HG02870 (cell line): ENCODE data around the gene GCK.

ENCODE experiments used
- ATAC-seq: cut with Tn5 transposase; IDR thresholded peaks from one replicate; pipeline ENCODE4 v1.9.1; 2021; ENCODE audit warnings: mild to moderate bottlenecking, moderate library complexity; ENCODE audit not compliant: unreplicated experiment

The GCK gene

DNA sequence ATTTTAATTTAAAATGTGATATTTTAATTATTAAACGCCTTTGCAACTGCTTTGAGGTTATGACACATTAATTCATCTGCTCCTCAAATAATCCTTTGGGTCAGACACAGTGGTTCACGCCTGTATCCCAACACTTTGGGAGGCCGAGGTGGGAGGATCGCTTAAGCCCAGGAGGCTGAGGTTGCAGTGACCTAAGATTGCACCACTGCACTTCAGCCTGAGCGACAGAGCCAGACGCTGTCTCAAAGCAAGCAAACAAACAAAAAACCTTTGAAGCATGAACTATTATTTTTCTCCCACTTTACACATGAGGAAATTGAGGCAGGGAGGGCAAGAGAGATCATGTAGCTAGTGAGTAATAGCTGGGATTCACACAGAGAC is 64.4 kb downstream of the GCK start:
- ATAC-seq = no peak

DNA sequence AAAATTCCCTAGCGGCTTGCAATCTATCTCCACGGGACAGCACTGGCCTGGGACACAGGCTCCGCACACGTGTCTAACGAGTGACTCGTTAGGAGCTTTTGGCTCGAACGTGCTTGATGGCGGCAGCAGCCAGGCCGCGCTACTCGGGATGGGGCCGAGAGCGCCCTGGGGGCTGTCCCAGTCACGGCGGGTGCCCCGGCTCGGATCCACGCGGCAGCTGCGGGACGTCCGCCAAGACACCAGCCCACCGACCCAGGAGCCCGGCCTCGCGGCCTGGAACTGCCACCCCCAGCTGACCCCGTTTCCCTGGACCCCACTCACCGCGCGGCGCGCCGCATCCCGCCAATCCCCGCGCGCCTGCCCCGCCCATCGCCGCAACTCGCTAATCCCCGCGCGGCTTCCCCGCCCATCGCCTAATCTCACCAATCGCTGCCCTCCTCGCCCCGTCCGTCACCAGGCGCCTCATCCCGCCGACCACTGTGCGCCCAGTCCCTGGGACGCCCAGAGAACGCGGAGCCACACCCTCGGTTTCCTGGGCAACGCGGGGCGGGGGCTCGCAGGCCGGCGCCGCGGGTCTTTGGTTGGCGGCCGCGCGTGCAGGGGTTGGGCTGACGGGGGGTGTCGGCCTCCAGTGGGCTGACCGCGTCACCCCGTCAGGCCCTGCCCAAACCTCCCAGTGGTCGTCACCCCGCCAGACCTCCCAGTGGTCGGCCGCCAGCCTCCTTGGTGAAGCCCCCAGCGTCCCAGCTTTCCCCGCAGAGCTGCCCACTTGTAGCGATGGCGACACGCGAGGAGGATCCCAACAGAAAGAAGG is 65.8 kb downstream of the GCK start, which contains the start of gene POLD2:
TSS of gene POLD2 (minus strand) at position 359 of the 814 bp plus-strand sequence. CDS start 1,495 bp downstream, outside the sequence.
- peak; percentile 98 for ATAC-seq

DNA sequence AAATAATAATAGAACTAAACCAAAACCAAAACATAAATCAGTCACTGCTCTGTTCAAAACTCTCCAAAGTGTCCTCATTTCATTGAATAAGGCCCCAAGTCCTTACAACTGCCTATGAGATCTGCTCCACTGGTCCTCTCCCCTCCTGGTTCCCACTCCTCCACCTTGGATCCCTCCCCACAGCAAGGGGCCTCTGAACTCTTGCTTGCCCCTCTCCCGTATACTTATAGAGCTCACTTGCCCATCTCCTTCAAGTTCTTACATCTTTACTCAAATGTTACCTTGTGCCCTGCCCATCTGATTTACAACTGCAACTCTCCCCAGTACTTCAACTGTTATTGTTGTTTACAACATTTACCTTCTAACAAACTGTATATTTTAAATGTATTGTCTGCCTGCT is 66.7 kb downstream of the GCK start:
- no peak for ATAC-seq

DNA sequence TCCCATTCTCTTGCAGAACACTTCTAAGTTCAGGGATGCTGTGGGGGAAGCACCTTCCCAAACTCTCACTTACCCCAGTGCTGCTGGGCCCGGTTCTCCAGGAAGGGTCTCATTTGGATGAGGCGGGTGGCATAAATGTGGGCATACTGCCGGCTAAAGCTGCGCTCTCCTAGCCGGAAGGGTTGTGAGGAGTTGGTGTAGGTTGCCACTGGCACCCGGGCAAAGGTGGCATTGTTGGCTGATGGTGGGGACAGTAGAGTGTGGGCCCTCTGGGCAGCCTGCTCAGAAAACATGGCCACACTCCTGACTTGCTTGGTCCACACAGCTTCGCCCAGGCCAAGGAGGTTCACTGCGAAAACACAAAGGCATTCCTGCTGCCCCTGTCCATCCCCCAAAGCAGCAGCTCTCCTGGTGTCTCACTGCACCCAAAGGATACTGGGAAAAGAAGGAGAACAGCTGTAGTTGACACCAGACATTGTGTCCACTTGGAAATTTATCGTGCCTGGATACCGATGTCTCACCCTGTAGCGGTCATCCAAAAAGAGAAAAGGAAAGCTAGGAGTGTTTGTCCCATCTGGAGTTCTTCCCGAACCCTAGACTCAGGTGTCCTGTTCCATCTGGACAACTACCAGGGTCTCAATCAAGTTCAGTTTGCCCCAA is 67.3 kb downstream of the GCK start:
- ATAC-seq = no peak

DNA sequence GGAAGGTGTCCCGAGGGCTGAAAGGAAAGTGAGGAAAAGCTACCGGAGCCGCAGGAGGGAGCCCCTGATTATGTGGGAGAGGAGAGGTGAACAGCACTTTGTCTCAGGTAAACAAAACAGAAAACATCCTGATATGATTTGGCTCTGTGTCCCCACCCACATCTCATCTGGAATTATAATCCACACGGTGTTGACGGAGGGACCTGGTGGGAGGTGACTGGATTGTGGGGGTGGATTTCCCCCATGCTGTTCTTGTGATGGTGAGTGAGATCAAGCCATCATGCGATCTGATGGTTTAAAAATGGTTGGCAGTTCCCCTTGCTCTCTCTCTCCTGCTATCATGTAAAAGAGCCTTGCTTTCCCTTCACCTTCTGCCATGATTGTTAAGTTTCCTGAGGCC is 68.8 kb downstream of the GCK start:
- ATAC-seq = no peak

DNA sequence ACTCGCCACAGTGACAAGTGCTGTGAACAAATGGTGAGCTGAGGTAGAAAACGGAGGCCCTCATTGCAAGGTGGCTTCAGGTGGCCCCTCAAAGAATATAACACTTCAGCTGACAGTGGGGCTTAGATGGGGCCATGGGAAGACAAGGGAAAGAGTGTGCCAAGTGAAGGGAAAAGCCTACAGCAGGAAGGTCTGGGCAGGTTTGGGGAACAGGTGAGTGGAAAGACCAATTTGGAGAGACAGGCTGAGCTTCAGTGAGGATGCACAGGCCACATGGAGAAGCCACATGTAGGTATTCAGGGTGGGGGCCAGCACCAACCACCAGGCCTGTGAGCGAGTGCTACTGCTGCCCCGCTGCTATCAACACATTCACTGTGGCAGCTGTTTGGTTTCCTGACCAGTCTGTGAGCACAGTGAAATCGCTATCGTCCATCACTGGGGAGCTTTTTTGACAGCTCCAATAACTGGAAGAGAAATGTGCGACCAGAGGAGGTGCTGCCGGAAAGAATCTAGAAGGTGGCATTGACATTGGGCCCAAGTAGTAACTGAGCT is 69.3 kb downstream of the GCK start:
- no peak for ATAC-seq

DNA sequence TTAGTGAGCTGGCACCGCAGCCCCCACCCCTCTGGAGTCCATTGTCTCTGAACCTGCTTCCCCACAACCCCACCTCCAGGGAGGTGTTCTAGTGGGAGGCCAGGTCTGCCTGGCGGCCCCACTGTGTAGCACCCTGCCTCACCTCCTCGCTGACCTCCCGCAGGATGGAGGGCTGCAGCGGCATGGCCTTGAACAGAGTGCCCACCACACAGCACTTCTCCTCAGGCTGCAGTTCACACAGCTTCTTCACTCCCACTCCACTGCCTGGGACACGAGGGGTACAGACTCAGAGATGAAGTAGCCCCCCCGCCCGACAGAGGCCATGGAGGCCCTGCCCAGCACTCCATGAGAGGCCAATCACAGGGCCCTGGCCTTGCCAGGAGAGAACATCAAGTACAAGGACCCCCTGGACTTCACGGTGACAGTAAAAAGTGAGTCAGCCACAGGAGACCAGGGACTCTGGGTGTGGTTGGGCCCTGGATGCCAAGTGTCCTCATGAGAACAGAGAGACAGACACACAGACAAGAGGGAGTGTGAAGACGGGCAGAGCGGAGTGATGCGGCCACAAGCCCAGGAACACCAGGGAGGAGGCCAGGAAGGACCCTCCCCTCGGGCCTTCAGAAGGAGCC is 71.3 kb downstream of the GCK start:
- no peak for ATAC-seq

DNA sequence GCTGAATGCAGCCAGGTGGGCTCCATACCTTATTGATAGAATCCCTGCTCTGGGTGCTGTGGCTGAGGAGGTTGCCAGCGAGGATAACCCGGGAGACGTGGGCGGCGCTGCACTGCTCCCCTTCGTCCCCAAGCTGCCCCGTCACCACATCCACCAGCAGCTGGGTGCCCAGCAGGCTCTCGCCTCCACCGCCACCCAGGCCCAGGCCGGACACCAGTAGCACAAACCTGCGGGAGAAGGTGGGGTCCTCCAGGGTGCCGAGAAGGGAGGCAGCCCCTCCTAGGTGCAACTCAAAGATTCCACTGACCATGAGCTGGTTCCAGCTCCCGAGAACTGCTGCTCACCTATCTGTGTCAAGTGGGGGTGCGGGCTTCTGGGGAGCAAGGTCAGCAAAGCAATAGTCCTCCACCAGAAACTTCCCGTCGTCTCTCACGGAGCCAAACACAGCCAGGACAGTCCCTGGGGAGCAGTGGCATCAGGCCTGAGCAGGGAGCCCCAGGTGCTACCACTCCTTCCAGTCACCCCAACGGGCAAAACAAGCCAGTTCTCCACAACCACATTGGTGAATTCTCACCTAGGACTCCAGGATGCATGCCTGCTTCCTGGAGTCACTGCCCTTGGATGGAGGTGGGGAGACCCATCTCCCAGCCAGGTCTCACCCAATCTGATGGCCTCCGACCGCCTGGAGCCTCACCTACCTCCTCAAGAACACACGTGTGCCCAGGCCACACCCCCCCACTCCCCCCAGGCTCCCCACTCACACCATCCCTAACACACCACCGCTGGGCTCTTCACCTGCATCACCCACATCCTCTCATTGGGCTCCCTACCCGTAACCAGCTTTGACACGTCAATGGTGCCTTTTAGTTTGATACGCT is 72.2 kb downstream of the GCK start:
- no peak for ATAC-seq

DNA sequence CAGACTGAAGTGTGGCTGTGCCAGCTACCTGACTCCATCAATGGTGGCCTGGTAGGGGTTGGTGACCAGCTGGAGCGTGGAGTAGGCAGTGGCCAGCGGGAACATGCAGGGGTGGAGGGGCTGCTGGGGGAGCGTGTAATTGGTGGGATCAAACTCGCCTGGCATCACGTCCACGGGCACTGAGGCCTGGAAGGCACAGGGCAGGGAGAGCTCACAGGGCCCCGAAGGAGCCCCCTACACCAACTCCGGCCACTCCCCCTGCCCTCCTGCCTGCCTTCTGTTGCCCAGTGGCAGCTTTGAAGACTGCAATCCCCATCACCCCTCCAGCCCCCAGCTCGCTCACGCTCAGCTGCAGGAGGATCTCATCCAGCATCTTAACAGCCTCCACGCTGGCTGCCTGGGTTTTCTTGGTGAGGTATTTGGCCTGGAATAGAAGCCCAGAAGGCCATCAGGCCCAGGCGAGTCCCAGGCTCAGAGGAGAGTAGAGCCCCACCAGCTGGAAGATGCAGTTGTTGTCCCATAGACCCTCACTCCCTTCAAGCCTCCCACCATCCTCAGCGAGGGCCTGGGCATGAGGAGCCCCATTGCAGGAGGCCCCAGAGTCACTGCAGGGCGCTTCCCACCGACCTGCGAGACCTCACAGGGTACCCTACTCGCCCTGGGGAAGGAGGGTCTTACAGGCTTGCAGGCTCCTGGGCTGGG is 73.0 kb downstream of the GCK start:
- no peak for ATAC-seq

DNA sequence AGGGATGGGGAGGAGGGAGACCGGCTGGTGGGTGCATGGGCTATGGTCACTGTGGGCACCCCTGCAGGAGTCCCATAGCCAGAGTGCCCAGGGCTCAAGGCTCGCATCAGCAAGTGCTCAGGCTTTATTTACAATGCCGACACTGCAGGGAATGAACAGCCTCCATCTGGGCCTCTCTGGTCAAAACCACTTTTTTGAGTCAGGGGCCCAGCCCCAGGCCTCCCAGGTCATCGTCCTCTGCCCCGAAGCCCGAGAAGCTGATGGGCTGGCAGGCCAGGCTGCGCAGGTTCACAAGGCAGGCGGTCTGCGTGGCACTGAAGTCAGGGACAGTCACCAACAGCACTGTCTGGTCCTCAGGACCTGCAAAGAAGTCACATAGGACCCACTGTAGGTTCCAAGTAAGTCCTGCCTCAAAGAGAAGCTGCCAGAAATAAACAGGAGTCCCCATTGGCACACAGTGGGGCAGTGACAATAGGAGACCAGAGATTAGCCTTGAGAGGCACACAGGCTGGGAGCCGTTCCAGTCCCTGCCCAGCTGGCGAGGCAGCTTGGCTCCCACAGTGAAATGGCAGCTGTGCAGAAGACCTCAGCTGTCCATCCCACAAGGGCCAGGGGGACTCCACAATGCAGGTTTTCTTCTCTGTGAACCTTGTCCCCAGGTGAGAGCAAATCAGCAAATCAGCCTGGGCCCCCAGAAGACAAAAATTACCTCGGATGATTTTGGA is 74.5 kb downstream of the GCK start:
- no peak for ATAC-seq

DNA sequence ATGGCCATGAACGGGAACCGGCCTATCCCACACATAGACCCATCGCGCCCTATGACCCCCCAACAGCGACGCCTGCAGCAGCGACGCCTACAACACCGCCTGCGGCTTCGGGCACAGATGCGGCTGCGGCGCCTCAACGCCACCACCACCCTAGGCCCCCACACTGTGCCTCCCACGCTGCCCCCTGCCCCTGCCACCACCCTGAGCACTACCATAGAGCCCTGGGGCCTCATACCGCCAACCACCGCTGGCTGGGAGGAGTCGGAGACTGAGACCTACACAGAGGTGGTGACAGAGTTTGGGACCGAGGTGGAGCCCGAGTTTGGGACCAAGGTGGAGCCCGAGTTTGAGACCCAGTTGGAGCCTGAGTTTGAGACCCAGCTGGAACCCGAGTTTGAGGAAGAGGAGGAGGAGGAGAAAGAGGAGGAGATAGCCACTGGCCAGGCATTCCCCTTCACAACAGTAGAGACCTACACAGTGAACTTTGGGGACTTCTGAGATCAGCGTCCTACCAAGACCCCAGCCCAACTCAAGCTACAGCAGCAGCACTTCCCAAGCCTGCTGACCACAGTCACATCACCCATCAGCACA is 75.4 kb downstream of the GCK start:
- ATAC-seq = no peak

DNA sequence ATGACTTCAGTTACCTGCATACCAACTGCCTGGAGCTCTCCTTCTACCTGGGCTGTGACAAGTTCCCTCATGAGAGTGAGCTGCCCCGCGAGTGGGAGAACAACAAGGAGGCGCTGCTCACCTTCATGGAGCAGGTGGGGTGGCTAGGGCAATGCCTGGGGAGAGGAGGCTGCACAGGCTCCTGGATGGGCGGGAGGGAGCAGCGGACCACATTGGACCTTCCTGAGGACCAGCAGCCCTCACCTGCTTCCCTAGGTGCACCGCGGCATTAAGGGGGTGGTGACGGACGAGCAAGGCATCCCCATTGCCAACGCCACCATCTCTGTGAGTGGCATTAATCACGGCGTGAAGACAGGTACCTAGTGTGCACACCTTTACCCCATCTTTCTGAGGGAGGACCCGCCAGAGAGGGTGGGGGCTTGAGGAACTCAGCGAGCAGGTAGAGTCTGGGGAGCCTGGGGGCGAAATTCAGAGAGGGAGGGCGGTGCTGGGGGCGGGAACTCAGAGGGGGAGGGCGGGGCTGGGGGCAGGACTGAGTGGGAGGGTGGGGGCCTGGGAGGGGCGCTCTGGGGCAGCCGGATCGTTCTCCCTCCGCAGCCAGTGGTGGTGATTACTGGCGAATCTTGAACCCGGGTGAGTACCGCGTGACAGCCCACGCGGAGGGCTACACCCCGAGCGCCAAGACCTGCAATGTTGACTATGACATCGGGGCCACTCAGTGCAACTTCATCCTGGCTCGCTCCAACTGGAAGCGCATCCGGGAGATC is 76.1 kb downstream of the GCK start:
- ATAC-seq = no peak

DNA sequence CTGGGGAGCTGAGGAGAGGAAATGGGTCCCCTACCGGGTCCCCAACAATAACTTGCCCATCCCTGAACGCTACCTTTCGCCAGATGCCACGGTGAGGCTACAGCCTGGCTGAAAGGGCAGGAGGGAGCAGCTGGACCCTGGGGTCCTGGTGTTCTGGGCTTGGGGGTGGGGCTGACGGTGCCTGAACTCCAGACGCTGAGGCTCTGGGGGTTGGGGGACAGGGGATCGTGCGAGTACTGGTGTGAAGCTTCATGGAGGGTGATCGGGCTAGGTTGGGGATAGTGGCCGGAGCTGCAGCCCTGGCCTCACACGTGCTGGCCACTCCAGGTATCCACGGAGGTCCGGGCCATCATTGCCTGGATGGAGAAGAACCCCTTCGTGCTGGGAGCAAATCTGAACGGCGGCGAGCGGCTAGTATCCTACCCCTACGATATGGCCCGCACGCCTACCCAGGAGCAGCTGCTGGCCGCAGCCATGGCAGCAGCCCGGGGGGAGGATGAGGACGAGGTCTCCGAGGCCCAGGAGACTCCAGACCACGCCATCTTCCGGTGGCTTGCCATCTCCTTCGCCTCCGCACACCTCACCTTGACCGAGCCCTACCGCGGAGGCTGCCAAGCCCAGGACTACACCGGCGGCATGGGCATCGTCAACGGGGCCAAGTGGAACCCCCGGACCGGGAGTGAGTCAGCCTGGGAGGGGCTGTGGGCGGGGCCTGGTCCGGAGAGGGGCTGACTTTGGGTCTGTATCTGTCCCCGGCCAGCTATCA is 76.8 kb downstream of the GCK start:
- ATAC-seq = no peak

DNA sequence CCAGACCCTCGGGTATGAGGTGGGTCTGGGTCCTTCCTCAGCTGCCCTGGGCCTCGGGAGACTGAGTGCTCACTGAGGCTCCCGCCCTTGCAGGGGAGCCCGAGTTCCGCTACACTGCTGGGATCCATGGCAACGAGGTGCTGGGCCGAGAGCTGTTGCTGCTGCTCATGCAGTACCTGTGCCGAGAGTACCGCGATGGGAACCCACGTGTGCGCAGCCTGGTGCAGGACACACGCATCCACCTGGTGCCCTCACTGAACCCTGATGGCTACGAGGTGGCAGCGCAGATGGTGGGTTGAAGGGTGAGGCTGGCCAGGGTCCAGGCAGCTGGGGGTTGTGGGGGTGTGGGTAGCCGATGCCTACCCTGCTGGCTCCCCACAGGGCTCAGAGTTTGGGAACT is 77.5 kb downstream of the GCK start:
- no peak for ATAC-seq

DNA sequence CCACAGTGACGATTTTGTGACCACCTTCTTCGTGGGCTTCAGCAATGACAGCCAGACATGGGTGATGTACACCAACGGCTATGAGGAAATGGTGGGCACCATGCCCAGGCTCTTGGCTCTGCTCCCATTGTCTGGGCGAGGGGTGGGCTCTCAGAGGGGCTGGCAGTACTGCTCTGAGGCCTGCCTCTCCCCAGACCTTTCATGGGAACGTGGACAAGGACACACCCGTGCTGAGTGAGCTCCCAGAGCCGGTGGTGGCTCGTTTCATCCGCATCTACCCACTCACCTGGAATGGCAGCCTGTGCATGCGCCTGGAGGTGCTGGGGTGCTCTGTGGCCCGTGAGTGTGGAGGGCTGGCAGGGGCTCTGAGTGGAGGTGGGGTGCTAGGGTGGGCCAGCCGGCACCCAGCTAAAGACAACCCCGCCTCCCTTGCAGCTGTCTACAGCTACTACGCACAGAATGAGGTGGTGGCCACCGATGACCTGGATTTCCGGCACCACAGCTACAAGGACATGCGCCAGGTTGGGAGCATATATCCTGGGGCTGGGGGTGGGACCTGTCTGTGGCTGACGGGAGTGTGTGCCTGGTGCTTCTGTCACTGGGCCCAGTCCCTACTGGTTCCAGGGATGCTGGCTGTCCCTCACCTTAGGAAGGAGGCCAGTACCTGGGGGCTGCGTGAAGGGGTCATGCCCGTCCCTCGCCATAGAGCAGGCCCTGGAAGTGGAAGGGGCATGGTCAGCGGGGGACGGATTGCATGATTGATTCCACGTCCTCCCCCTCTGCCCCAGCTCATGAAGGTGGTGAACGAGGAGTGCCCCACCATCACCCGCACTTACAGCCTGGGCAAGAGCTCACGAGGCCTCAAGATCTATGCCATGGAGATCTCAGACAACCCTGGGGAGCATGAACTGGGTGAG is 78.3 kb downstream of the GCK start:
- ATAC-seq = no peak

DNA sequence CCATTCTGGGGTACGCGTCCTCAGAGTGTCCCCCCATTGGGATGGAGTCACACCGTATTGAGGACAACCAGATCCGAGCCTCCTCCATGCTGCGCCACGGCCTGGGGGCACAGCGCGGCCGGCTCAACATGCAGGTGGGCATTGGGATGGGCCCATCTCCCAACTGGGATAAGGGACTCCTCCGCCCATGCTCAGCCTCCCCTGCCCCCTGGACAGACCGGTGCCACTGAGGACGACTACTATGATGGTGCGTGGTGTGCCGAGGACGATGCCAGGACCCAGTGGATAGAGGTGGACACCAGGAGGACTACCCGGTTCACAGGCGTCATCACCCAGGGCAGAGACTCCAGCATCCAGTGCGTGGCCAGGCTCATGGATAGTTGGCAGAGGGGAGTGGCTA is 79.2 kb downstream of the GCK start:
- no peak for ATAC-seq
